Tibial nerve (tissue), 3 donors: ENCODE results near the gene URAD.

Experiments
- EP300 ChIP-seq, 2 donors: sonication (generic); formaldehyde crosslinking; IDR thresholded peaks; one replicate each; pipeline ENCODE4 v1.6.1; 2017; ENCODE audit warnings: antibody characterized with exemption in 2 of 2, mild to moderate bottlenecking in 1 of 2
- POLR2A ChIP-seq, 2 donors: fragments of 450-650 bp; IDR thresholded peaks; one replicate each; pipeline ENCODE4 v1.6.1; 2017; ENCODE audit warnings: antibody characterized with exemption in 2 of 2, mild to moderate bottlenecking in 2 of 2, moderate library complexity in 2 of 2

GRCh38 chr13:27966641-27967202 is 21.8 kb downstream of the URAD start:
- no peak for TF ChIP-seq POLR2A (IDR thresholded peaks at IDR 0.05)
- TF ChIP-seq EP300 (IDR thresholded peaks at IDR 0.05): no peak
